Mammary epithelial cell (primary cell): Measurements from ENCODE around the gene PKHD1.

Experiments used
- EZH2 ChIP-seq: IDR thresholded peaks from 2 replicates; pipeline ENCODE4 v1.6.1; 2012; ENCODE audit warnings: low read length, inconsistent platforms, borderline replicate concordance
- TF ChIP-seq, protein P1 (sequence below), 2 donors: IDR thresholded peaks in 1 of 2; conservative IDR thresholded peaks in 1 of 2; 2 replicates each; pipeline ENCODE4 v1.5.1; 2011 to 2012; ENCODE audit warnings: inconsistent platforms in 2 of 2, low read length in 2 of 2, mild to moderate bottlenecking in 2 of 2, control low read depth in 1 of 2, low read depth in 1 of 2; ENCODE audit not compliant: insufficient read depth in 1 of 2; ENCODE audit errors: extremely low read depth in 1 of 2

GRCh38 chr6:52014391-52014790 lies 73.0 kb downstream of the PKHD1 start:
- TF ChIP-seq, protein P1, sequence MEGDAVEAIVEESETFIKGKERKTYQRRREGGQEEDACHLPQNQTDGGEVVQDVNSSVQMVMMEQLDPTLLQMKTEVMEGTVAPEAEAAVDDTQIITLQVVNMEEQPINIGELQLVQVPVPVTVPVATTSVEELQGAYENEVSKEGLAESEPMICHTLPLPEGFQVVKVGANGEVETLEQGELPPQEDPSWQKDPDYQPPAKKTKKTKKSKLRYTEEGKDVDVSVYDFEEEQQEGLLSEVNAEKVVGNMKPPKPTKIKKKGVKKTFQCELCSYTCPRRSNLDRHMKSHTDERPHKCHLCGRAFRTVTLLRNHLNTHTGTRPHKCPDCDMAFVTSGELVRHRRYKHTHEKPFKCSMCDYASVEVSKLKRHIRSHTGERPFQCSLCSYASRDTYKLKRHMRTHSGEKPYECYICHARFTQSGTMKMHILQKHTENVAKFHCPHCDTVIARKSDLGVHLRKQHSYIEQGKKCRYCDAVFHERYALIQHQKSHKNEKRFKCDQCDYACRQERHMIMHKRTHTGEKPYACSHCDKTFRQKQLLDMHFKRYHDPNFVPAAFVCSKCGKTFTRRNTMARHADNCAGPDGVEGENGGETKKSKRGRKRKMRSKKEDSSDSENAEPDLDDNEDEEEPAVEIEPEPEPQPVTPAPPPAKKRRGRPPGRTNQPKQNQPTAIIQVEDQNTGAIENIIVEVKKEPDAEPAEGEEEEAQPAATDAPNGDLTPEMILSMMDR (conservative IDR thresholded peaks at IDR 0.05 in 1 of 2, IDR thresholded peaks at IDR 0.05 in 1 of 2; ENCODE audit: extremely low read depth in 1 of 2, insufficient read depth in 1 of 2, low read depth in 1 of 2, low read length in 2 of 2), result no peak
- no peak for TF ChIP-seq EZH2
